Smooth muscle cell (in vitro differentiated cells): Measurements from ENCODE around the gene PCDHA8. TPM values are rescaled to one million over a fixed set of nuclear protein-coding genes. Genes with fewer than 3 reads are reported as not detected.
A peak's percentile ranks its signal among the peaks of the same experiment; 100 is the strongest.
"Not testable (repeated sequence)": the region's sequence is repeated elsewhere in the genome, so short reads cannot be mapped to it uniquely, and the experiment has no call there.

Experiments used
- DNase-seq: peaks from one replicate; lab custom pipeline; 2025; ENCODE audit not compliant: unreplicated experiment; lab: John Stamatoyannopoulos, UW
- H2AFZ ChIP-seq: fragments of 200-600 bp; sonication (generic); 2 replicates; pipeline ENCODE4 v1.6.0; 2016; ENCODE audit warnings: antibody characterized with exemption, low read depth, mild to moderate bottlenecking
- H3F3A ChIP-seq: fragments of 200-600 bp; sonication (generic); 2 replicates; pipeline ENCODE4 v1.6.0; 2017; ENCODE audit warnings: antibody characterized with exemption, low read depth
- H3K27ac ChIP-seq: fragments of 200-600 bp; sonication (generic); 2 replicates; pipeline ENCODE4 v1.5.1; 2016; ENCODE audit warnings: low read depth, mild to moderate bottlenecking
- H3K27me3 ChIP-seq: fragments of 200-600 bp; sonication (generic); 2 replicates; pipeline ENCODE4 v1.6.1; 2016; ENCODE audit warnings: low read depth, mild to moderate bottlenecking
- H3K36me3 ChIP-seq: fragments of 200-600 bp; sonication (generic); 2 replicates; pipeline ENCODE4 v1.5.1; 2016; ENCODE audit warnings: low read depth
- H3K4me1 ChIP-seq: fragments of 200-600 bp; sonication (generic); 2 replicates; pipeline ENCODE4 v1.5.1; 2016; ENCODE audit warnings: low read depth
- H3K4me2 ChIP-seq: fragments of 200-600 bp; sonication (generic); 2 replicates; pipeline ENCODE4 v1.6.0; 2016; ENCODE audit warnings: mild to moderate bottlenecking
- H3K4me3 ChIP-seq: fragments of 200-600 bp; sonication (generic); 2 replicates; pipeline ENCODE4 v1.5.1; 2016; ENCODE audit warnings: mild to moderate bottlenecking
- H3K79me2 ChIP-seq: fragments of 200-600 bp; sonication (generic); 2 replicates; pipeline ENCODE4 v1.6.0; 2016; ENCODE audit warnings: low read depth, mild to moderate bottlenecking
- H3K9ac ChIP-seq: fragments of 200-600 bp; sonication (generic); 2 replicates; pipeline ENCODE4 v1.6.0; 2016; ENCODE audit warnings: low read depth
- H3K9me3 ChIP-seq: fragments of 200-600 bp; sonication (generic); replicated peaks from 2 replicates; pipeline ENCODE4 v1.5.1; 2016; ENCODE audit warnings: low read depth
- H4K20me1 ChIP-seq: fragments of 200-600 bp; sonication (generic); 2 replicates; pipeline ENCODE4 v1.6.0; 2016; ENCODE audit warnings: low read depth
- WGBS: methylation state at CpG from one replicate; pipeline ENCODE4 v1.1.7; 2016; ENCODE audit warnings: low lambda C conversion rate; 5-methylcytosine and 5-hydroxymethylcytosine counted together
- polyA plus RNA-seq: library from polyadenylated mRNA; unstranded; fragments of >200 nt; fragmentation: Nextera tagmentation; extraction: Ambion mirVana; gene quantifications from 2 replicates; pipeline ENCODE4 v1.2.1, GENCODE V29; 2016
- total RNA-seq: library from RNA; depleted of rRNA; stranded (reverse); fragments of >200 nt; gene quantifications from 2 replicates; pipeline ENCODE4 v1.2.3, GENCODE V29; 2014
- TF ChIP-seq, protein P1 (sequence below): fragments of 200-600 bp; sonication (generic); IDR thresholded peaks from 2 replicates; pipeline ENCODE4 v1.5.1; 2017; ENCODE audit warnings: borderline replicate concordance, mild to moderate bottlenecking, antibody characterized with exemption; ENCODE audit not compliant: insufficient read depth, poor library complexity, severe bottlenecking

The PCDHA8 gene
- total and polyA plus RNA-seq, 2 experiments from 2014 or later, result 0.40 TPM

DNA sequence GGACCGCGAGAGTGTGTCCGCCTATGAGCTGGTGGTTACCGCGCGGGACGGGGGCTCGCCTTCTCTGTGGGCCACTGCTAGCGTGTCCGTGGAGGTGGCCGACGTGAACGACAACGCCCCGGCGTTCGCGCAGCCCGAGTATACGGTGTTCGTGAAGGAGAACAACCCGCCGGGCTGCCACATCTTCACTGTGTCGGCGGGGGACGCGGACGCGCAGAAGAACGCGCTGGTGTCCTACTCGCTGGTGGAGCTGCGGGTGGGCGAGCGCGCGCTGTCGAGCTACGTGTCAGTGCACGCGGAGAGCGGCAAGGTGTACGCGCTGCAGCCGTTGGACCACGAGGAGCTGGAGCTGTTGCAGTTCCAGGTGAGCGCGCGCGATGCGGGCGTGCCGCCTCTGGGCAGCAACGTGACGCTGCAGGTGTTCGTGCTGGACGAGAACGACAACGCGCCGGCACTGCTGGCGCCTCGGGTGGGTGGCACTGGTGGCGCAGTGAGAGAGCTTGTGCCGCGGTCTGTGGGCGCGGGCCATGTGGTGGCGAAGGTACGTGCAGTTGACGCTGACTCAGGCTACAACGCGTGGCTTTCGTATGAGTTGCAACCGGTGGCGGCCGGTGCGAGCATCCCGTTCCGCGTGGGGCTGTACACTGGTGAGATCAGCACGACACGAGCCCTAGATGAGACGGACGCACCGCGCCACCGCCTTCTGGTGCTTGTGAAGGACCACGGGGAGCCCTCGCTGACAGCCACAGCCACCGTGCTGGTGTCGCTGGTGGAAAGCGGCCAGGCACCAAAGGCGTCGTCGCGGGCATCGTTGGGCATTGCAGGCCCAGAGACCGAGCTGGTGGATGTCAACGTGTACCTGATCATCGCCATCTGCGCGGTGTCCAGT is 5.1 kb upstream of the PCDHA8 start:
- DNase-seq, result no peak

DNA sequence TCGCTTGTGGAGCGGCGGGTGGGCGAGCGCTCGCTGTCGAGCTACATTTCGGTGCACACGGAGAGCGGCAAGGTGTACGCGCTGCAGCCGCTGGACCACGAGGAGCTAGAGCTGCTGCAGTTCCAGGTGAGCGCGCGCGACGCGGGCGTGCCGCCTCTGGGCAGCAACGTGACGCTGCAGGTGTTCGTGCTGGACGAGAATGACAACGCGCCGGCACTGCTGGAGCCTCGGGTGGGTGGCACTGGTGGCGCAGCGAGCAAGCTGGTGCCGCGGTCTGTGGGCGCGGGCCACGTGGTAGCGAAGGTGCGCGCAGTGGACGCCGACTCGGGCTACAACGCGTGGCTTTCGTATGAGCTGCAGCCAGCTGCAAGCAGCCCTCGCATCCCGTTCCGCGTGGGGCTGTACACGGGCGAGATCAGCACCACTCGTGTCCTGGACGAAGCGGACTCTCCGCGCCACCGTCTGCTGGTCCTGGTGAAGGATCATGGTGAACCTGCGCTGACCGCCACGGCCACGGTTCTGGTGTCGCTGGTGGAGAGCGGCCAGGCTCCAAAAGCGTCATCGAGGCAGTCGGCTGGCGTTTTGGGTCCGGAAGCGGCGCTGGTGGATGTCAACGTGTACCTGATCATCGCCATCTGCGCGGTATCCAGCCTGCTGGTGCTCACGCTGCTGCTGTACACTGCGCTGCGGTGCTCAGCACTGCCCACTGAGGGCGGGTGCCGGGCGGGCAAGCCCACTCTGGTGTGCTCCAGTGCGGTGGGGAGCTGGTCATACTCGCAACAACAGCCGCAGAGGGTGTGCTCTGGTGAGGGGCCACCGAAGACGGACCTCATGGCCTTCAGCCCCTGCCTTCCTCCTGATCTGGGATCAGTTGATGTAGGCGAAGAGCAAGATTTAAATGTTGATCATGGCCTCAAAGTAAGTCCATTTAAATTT is 2.1 kb downstream of the PCDHA8 start:
- TF ChIP-seq, protein P1, sequence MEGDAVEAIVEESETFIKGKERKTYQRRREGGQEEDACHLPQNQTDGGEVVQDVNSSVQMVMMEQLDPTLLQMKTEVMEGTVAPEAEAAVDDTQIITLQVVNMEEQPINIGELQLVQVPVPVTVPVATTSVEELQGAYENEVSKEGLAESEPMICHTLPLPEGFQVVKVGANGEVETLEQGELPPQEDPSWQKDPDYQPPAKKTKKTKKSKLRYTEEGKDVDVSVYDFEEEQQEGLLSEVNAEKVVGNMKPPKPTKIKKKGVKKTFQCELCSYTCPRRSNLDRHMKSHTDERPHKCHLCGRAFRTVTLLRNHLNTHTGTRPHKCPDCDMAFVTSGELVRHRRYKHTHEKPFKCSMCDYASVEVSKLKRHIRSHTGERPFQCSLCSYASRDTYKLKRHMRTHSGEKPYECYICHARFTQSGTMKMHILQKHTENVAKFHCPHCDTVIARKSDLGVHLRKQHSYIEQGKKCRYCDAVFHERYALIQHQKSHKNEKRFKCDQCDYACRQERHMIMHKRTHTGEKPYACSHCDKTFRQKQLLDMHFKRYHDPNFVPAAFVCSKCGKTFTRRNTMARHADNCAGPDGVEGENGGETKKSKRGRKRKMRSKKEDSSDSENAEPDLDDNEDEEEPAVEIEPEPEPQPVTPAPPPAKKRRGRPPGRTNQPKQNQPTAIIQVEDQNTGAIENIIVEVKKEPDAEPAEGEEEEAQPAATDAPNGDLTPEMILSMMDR, result no peak
- DNase-seq, result no peak
- H3K79me2 ChIP-seq, result no peaks in the 10 kb centered on the region
- H4K20me1 ChIP-seq, result no peaks in the 10 kb centered on the region
- H3K9me3 ChIP-seq, result no peaks in the 10 kb centered on the region
- H3F3A ChIP-seq, result no peaks in the 10 kb centered on the region
- H3K36me3 ChIP-seq, result no peaks in the 10 kb centered on the region
- no peak overlapping the region for H3K4me3 ChIP-seq
- H3K4me2 ChIP-seq, result no peak overlapping the region
- no peak overlapping the region for H3K9ac ChIP-seq
- no peak overlapping the region for H3K27ac ChIP-seq
- no peak overlapping the region for H2AFZ ChIP-seq
- no peaks in the 10 kb centered on the region for H3K4me1 ChIP-seq
- 99% methylated on average over 77 of the region's 87 CpGs for WGBS
- H3K27me3 ChIP-seq, result no peaks in the 10 kb centered on the region

More for the DNA sequence above, 5.1 kb upstream of the PCDHA8 start:
- TF ChIP-seq, protein P1, result no peak
- no peaks in the 10 kb centered on the region for H3K36me3 ChIP-seq
- no peaks in the 10 kb centered on the region for H3F3A ChIP-seq
- no peak overlapping the region for H3K27ac ChIP-seq
- no peaks in the 10 kb centered on the region for H3K27me3 ChIP-seq
- no peak overlapping the region for H3K4me3 ChIP-seq
- no peaks in the 10 kb centered on the region for H3K9me3 ChIP-seq
- H2AFZ ChIP-seq, result no peak overlapping the region
- H3K79me2 ChIP-seq, result no peaks in the 10 kb centered on the region
- no peak overlapping the region for H3K9ac ChIP-seq
- WGBS, result 98% methylated on average over 96 of the region's 103 CpGs
- no peak overlapping the region for H3K4me2 ChIP-seq
- H4K20me1 ChIP-seq, result no peaks in the 10 kb centered on the region
- H3K4me1 ChIP-seq, result no peaks in the 10 kb centered on the region

DNA sequence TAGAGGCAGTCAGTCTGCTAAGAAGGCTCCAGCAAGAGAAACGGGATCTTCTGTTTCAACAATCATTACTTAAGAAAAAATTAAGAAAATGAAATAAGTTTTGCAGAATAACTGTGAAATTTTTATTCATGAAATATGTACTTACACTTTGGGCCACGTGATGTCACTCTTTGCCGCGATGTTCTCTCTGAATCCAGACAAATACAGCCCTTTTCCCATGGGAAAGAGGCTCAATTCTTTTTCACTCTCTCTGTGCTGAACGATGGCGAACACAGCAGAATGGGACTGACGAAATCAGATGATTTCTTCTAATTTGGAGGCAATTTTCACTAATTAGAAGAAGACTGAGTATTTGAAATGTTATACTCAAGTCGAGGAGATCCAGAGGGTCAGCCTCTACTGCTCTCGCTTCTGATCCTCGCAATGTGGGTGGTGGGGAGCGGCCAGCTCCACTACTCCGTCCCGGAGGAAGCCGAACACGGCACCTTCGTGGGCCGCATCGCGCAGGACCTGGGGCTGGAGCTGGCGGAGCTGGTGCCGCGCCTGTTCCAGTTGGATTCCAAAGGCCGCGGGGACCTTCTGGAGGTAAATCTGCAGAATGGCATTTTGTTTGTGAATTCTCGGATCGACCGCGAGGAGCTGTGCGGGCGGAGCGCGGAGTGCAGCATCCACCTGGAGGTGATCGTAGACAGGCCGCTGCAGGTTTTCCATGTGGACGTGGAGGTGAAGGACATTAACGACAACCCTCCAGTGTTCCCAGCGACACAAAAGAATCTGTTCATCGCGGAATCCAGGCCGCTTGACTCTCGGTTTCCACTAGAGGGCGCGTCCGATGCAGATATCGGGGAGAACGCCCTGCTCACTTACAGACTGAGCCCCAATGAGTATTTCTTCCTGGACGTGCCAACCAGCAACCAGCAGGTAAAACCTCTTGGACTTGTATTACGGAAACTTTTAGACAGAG is 7.4 kb downstream of the PCDHA8 start, which contains the start of gene PCDHA9:
TSS of gene PCDHA9 (plus strand) at position 244 of the 964 bp plus-strand sequence. CDS start at position 358, 114 bp downstream.
- peak within 1 kb of the TSS; percentile 48 for H3K4me3 ChIP-seq
- peak within 1 kb of the TSS; percentile 79 for H3K4me2 ChIP-seq
- TF ChIP-seq, protein P1, result peak; percentile 13
- not testable (repeated sequence) for H3K36me3 ChIP-seq, H3K27me3 ChIP-seq, H3K27ac ChIP-seq, H4K20me1 ChIP-seq, H3K79me2 ChIP-seq, H3K4me1 ChIP-seq, H3F3A ChIP-seq, DNase-seq, H3K9me3 ChIP-seq
- peak within 1 kb of the TSS; percentile 34 for H3K9ac ChIP-seq
- peak within 1 kb of the TSS; percentile 72 for H2AFZ ChIP-seq
- WGBS, result 53% methylated on average over 41 of the region's 48 CpGs

DNA sequence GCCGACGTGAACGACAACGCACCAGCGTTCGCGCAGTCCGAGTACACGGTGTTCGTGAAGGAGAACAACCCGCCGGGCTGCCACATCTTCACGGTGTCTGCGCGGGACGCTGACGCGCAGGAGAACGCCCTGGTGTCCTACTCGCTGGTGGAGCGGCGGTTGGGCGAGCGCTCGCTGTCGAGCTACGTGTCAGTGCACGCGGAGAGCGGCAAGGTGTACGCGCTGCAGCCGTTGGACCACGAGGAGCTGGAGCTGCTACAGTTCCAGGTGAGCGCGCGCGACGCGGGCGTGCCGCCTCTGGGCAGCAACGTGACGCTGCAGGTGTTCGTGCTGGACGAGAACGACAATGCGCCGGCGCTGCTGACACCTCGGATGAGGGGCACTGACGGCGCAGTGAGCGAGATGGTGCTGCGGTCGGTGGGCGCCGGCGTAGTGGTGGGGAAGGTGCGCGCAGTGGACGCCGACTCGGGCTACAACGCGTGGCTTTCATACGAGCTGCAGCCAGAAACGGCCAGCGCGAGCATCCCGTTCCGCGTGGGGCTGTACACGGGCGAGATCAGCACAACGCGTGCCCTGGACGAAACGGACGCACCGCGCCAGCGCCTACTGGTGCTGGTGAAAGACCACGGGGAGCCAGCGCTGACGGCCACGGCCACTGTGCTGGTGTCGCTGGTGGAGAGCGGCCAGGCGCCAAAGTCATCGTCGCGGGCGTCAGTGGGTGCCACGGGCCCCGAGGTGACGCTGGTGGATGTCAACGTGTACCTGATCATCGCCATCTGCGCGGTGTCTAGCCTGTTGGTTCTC is 9.0 kb downstream of the PCDHA8 start:
- not testable (repeated sequence) for H4K20me1 ChIP-seq

More for the DNA sequence above, 9.0 kb downstream of the PCDHA8 start:
- not testable (repeated sequence) for H3K27me3 ChIP-seq, DNase-seq, H3K4me3 ChIP-seq, H3F3A ChIP-seq, H3K27ac ChIP-seq, H3K4me2 ChIP-seq, H3K36me3 ChIP-seq, H2AFZ ChIP-seq, H3K79me2 ChIP-seq, H3K9ac ChIP-seq, H3K9me3 ChIP-seq, H3K4me1 ChIP-seq
- 98% methylated on average over 83 of the region's 101 CpGs for WGBS
